Fibroblast of lung (primary cell): ENCODE data around the gene BROX. TPM values are rescaled to one million over a fixed set of nuclear protein-coding genes. Genes with fewer than 3 reads are reported as not detected.
"Not testable (repeated sequence)": the region's sequence is repeated elsewhere in the genome, so short reads cannot be mapped to it uniquely, and the experiment has no call there.

Experiments
- DNase-seq, 2 donors: peaks; one replicate each; pipeline versions ENCODE4 v3.0.0 to v3.0.0-alpha.2; 2010; ENCODE audit warnings: low read depth in 2 of 2
- H2AFZ ChIP-seq: 2 replicates; pipeline ENCODE4 v1.5.1; 2012; ENCODE audit warnings: low read length, control low read depth, inconsistent platforms
- H3K27ac ChIP-seq: 2 replicates; pipeline ENCODE4 v1.5.1; 2011; ENCODE audit warnings: low read length, control low read depth; ENCODE audit not compliant: insufficient read depth
- H3K27me3 ChIP-seq: 2 replicates; pipeline ENCODE4 v1.5.1; 2011; ENCODE audit warnings: mild to moderate bottlenecking, low read length; ENCODE audit not compliant: control insufficient read depth, insufficient read depth
- H3K36me3 ChIP-seq: 2 replicates; pipeline ENCODE4 v1.5.1; 2011; ENCODE audit warnings: low read length; ENCODE audit not compliant: control insufficient read depth, insufficient read depth
- H3K4me1 ChIP-seq: 2 replicates; pipeline ENCODE4 v1.5.1; 2011; ENCODE audit warnings: low read length; ENCODE audit not compliant: control insufficient read depth, insufficient read depth; ENCODE audit errors: extremely low read depth
- H3K4me2 ChIP-seq: 2 replicates; pipeline ENCODE4 v1.5.1; 2011; ENCODE audit warnings: low read length, control low read depth; ENCODE audit not compliant: insufficient read depth; ENCODE audit errors: extremely low read depth
- H3K4me3 ChIP-seq, 4 experiments: fragments of 200-600 bp in 1 of 4; sonication (generic) in 1 of 4; replicated peaks in 1 of 4; 2 replicates each; pipeline ENCODE4 v1.5.1; 2011 to 2016; ENCODE audit warnings: low read length in 4 of 4, low read depth in 3 of 4, mild to moderate bottlenecking in 3 of 4, control low read depth in 2 of 4, inconsistent platforms in 1 of 4, mixed read lengths in 1 of 4; ENCODE audit not compliant: insufficient read depth in 1 of 4; ENCODE audit errors: control extremely low read depth in 1 of 4
- H3K79me2 ChIP-seq: 2 replicates; pipeline ENCODE4 v1.5.1; 2012; ENCODE audit warnings: mild to moderate bottlenecking, low read length, inconsistent platforms; ENCODE audit not compliant: control insufficient read depth, insufficient read depth
- H3K9ac ChIP-seq: 2 replicates; pipeline ENCODE4 v1.5.1; 2011; ENCODE audit warnings: mild to moderate bottlenecking, low read length, control low read depth; ENCODE audit not compliant: insufficient read depth
- H3K9me3 ChIP-seq: 2 replicates; pipeline ENCODE4 v1.5.1; 2012; ENCODE audit warnings: low read depth, low read length; ENCODE audit not compliant: control insufficient read depth, insufficient read depth
- H4K20me1 ChIP-seq: 2 replicates; pipeline ENCODE4 v1.5.1; 2011; ENCODE audit warnings: low read length; ENCODE audit not compliant: control insufficient read depth, insufficient read depth; ENCODE audit errors: extremely low read depth
- CTCF ChIP-seq, 2 donors: IDR thresholded peaks in 1 of 2; conservative IDR thresholded peaks in 1 of 2; 1 replicate in 1 of 2; 2 replicates in 1 of 2; pipeline ENCODE4 v1.5.1; 2011 to 2012; ENCODE audit warnings: low read length in 2 of 2, control low read depth in 1 of 2, inconsistent platforms in 1 of 2, low read depth in 1 of 2, mild to moderate bottlenecking in 1 of 2
- EZH2 ChIP-seq: IDR thresholded peaks from 2 replicates; pipeline ENCODE4 v1.5.1; 2012; ENCODE audit warnings: low read length, control low read depth, mild to moderate bottlenecking; ENCODE audit errors: missing control alignments
- polyA minus RNA-seq: library from RNA; depleted of rRNA, polyadenylated mRNA; stranded (reverse); fragments of >200 nt; gene quantifications from 2 replicates; pipeline ENCODE4 v1.2.3, GENCODE V29; 2011; ENCODE audit warnings: low replicate concordance
- polyA plus RNA-seq, 2 donors: library from polyadenylated mRNA; depleted of rRNA in 1 of 2; stranded (reverse) in 1 of 2; unstranded in 1 of 2; fragments of >200 nt; gene quantifications; 2 replicates each; pipeline ENCODE4 v1.2.1, GENCODE V29; 2011 to 2012; ENCODE audit warnings: missing spikeins in 1 of 2
- total RNA-seq: library from RNA; depleted of rRNA; stranded (reverse); fragments of >200 nt; gene quantifications from 2 replicates; pipeline ENCODE4 v1.2.1, GENCODE V29; 2014

The BROX gene, protein sequence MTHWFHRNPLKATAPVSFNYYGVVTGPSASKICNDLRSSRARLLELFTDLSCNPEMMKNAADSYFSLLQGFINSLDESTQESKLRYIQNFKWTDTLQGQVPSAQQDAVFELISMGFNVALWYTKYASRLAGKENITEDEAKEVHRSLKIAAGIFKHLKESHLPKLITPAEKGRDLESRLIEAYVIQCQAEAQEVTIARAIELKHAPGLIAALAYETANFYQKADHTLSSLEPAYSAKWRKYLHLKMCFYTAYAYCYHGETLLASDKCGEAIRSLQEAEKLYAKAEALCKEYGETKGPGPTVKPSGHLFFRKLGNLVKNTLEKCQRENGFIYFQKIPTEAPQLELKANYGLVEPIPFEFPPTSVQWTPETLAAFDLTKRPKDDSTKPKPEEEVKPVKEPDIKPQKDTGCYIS
- total RNA-seq (52.6 and 60.6 TPM in 2 replicates), polyA plus RNA-seq (11.3 and 12.1 TPM in 2 replicates), polyA minus RNA-seq (5.5 and 7.0 TPM in 2 replicates)
- 31.6 and 35.9 TPM in 2 replicates for polyA plus RNA-seq (2012)

GRCh38 chr1:222712253-222713090 lies at the start of gene BROX, which contains the start of gene AIDA:
Gene BROX, plus strand, starts transcription at chr1:222712564. Its CDS starts 3,136 bp downstream, at chr1:222715700.
Gene AIDA, minus strand, starts transcription at chr1:222712491. Its CDS starts 174 bp downstream, at chr1:222712317.
- DNase-seq: peak; percentile 75 to 85
- Histone ChIP-seq H3K9me3 (no peaks in the 10 kb centered on the region), H3K4me1 (peaks cover 3% of the 10 kb centered on the region), H4K20me1 (no peaks in the 10 kb centered on the region), H3K27ac (peak within 1 kb of the TSS; percentile 99), H3K4me2 (peak within 1 kb of the TSS; percentile 94), H3K79me2 (peaks cover 61% of the 10 kb centered on the region), H3K27me3 (no peaks in the 10 kb centered on the region), H3K9ac (peak within 1 kb of the TSS; percentile 94), H3K4me3 (peak within 1 kb of the TSS; percentile 72 to 99 (median 98)), H2AFZ (peak within 1 kb of the TSS; percentile 92), H3K36me3 (no peaks in the 10 kb centered on the region)
- TF ChIP-seq CTCF (conservative IDR thresholded peaks at IDR 0.05 in 1 of 2, IDR thresholded peaks at IDR 0.05 in 1 of 2; ENCODE audit: low read depth in 1 of 2, low read length in 2 of 2) (no peak), EZH2 (no peak)

DNA sequence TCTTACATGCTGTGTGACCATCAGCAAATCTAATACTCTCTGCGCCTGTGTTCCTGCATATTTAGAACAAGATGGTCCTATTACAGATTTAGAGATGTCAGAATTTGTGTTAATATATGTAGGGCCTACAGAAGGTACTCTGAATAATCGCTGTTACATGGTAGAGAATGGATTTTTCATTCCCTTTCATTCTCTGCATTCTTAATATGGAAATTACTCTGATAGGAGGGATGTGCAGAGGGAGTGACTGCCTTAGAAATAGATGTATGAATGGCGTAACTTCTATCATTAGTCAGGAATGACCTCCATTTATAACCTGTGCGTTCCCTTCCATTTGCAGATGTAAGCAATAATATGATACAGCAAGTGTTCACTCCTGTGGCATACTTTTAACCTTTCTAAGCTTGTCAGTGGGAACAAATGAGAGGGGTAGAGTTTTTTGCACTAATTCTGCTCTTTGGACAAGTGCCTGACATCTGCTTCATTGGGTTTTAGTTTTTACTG lies 48.9 kb upstream of the BROX start:
- Histone ChIP-seq H3K4me1 (peaks cover 6% of the 10 kb centered on the region), H3K27me3 (no peaks in the 10 kb centered on the region), H3K9me3 (no peaks in the 10 kb centered on the region), H3K27ac (no peak overlapping the region), H3K4me3 (no peak overlapping the region), H3K9ac (no peak overlapping the region), H4K20me1 (no peaks in the 10 kb centered on the region), H2AFZ (no peak overlapping the region), H3K4me2 (no peak overlapping the region), H3K36me3 (peaks cover 12% of the 10 kb centered on the region), H3K79me2 (no peaks in the 10 kb centered on the region)
- DNase-seq: no peak
- no peak for TF ChIP-seq EZH2
- no peak for TF ChIP-seq CTCF (conservative IDR thresholded peaks at IDR 0.05 in 1 of 2, IDR thresholded peaks at IDR 0.05 in 1 of 2; ENCODE audit: low read depth in 1 of 2, low read length in 2 of 2)

- Histone ChIP-seq H3K36me3 (peaks cover 8% of the 10 kb centered on the region), H3K4me3 (no peak overlapping the region), H3K27ac (no peak overlapping the region), H3K4me1 (peaks cover 6% of the 10 kb centered on the region), H4K20me1 (no peaks in the 10 kb centered on the region), H2AFZ (no peak overlapping the region), H3K4me2 (no peak overlapping the region), H3K9ac (no peak overlapping the region), H3K27me3 (no peaks in the 10 kb centered on the region), H3K9me3 (no peaks in the 10 kb centered on the region), H3K79me2 (no peaks in the 10 kb centered on the region)
- no peak for TF ChIP-seq EZH2
- no peak for TF ChIP-seq CTCF (conservative IDR thresholded peaks at IDR 0.05 in 1 of 2, IDR thresholded peaks at IDR 0.05 in 1 of 2; ENCODE audit: low read depth in 1 of 2, low read length in 2 of 2)
- DNase-seq: peak in 1 of 2 donors; percentile 73
These were observed 46.4 kb upstream of the BROX start for GRCh38 chr1:222665964-222666363.

GRCh38 chr1:222668184-222668583 lies 44.2 kb upstream of the BROX start:
- not testable (repeated sequence) for DNase-seq, H2AFZ ChIP-seq, H3K4me2 ChIP-seq, H3K9ac ChIP-seq, H3K27me3 ChIP-seq, H3K79me2 ChIP-seq, H3K36me3 ChIP-seq, H4K20me1 ChIP-seq, H3K27ac ChIP-seq, H3K4me3 ChIP-seq, H3K9me3 ChIP-seq, H3K4me1 ChIP-seq
